GM21576 (cell line): ENCODE data around the gene VPS13D.
"Not testable (repeated sequence)": the region's sequence is repeated elsewhere in the genome, so short reads cannot be mapped to it uniquely, and the experiment has no call there.

Experiments used
- ATAC-seq: cut with Tn5 transposase; IDR thresholded peaks from one replicate; pipeline ENCODE4 v1.9.1; 2021; ENCODE audit warnings: mild to moderate bottlenecking, moderate library complexity; ENCODE audit not compliant: unreplicated experiment

Gene VPS13D

DNA sequence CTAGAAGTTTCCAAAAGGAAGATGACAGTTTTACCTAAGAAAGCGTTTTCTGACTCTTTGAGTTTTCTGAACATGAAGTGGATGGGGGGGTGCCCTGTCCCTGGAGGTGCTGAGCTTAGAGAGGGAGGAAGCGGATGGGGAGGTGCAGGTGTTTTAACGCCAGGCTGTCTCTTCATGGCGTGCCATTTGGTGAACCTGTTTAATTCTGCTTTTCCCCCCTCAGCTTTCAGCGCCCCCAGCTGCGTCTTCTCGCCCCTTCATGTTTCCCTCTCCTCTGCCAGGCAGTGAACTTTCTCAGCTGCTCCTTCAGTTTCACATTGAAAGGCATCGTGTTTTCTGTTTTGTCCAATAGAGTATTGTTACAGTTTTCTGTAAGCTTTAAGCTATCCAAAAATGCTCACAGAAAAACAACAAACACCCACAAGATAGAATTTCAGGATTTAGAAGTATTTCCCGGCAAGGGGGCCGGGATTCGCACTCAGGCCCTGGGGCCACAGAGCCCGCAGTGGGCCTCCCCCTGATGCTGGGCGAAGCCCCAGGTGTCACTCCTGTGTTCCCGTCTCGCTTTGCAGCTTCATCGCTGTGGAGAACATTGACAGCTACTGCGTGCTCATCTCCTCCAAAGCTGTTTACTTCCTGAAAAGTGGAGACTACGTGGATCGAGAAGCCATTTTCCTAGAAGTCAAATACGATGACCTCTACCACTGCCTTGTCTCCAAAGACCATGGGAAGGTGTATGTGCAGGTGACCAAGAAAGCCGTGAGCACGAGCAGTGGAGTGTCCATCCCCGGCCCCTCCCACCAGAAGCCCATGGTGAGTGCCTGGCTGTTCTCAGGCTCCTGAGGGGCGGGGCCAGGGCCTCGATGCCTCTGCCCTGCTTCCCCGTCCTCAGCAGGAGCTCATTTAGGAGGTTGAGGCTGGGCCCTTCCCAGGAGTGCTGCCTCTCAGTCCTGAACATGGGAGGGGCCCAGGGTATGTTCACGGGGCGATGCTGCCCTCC, 276.8 kb downstream of the VPS13D start:
- no peak for ATAC-seq

DNA sequence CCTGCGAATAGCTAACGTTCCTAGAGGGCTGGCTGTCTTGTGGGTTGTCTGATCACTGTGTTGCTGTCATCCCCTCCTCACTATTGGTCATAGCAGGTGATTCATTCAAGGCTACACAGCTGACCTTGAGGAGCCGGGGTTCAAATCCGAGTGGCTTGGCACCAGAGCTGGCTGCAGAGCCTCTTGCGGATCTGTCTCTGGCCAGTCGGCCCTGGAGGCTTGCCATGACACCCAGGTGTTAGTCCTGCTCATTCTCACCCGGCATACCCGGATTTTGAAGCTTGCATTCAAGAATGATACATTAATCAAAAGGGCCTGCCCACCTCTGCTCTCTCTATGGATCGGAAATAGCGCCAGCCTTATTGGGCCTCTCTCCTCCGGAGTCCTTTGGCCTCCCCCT, 277.8 kb downstream of the VPS13D start:
- no peak for ATAC-seq

DNA sequence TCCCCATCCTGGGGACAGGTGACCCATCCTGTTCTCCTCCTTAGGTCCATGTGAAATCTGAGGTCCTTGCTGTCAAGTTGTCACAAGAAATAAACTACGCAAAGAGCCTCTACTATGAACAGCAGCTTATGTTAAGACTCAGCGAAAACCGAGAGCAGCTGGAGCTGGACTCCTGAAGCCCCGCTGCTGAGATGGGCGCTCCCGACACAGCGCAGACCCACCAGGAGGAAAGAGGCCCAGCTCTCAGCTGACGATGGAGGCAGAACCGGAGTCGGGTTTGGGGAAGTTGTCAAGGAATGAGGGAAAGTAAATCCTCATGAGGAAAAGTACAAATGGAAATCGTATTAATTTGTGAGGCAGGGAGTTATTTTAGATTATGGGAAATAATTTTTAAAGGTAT, 279.0 kb downstream of the VPS13D start:
- no peak for ATAC-seq

DNA sequence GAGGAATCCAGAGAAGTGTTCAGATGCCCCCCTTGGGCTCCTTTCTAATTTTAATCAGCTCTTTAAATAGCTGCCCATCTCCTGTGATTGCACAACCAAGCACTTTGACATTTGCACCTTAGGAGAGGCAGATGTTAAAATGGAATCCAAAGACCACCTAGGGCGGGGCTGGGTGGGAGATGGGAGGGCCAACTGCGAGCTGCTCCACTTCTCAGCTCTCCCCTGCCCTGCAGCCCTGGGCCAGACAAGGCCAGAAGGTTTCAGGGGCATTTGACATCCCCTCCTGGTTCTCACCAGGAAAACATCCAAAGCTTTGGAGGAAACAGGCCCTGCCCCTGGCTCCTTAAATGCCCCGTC, 281.3 kb downstream of the VPS13D start:
- no peak for ATAC-seq

DNA sequence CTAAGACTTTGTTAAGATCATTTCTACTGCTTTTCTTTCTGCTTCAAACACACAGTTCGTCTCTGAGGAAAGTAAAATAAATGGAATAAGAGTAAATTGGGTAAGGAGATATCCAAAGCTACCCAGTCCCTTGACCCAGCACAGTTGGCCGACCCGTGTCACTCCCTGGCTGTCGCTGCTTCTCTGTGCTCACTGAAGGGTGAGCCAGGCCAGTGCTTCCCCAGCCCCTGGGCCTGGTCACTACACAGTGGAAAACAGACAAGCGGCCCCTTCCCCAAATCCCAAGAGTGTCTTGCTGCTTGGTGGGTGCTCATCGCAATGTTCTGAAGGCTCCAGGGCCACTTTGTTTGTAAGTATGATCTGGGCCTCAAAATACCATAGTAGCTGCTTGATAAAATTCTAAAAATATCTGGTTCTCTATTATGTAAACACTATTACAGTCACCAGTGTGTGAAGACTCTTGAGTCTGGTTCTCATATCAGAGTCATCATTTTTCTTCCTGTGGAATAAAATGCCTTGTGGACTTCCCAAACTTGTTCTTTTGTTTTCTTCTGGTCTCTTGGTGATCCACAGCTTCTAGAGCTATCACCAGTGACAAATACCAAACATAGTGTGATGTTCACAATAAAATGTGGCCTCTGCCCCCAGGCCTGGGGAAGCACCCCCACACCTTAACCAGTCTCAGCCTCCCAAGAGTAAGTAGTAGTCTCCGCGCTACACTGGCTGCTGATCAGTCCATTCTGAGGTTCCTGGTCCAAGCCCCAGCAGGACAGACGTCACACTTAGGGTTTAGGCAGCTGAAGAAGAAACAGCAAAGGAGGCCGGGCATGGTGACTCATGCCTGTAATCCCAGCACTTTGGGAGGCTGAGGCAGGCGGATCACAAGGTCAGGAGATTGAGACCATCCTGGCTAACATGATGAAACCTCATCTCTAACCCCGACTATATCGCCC, 282.0 kb downstream of the VPS13D start:
- ATAC-seq = no peak

DNA sequence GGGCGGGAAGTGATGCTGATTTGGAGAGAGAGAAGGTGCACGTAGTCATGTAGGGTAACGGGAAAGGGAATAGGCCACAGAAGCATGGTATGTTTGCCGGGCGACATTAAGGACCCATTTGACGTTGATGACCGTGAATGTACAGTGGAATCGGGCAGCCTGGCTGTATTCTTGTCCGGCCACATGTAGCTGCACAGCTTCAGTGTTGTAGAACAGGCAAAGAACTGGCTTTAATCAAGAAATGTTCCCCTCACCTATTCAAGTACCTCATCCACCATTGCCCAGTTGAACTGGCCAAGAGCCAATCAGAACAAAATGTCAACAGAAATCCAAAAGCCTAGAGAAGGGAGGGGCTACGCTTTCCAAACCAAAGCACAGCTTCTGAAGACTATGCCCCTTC, 283.4 kb downstream of the VPS13D start:
- no peak for ATAC-seq

DNA sequence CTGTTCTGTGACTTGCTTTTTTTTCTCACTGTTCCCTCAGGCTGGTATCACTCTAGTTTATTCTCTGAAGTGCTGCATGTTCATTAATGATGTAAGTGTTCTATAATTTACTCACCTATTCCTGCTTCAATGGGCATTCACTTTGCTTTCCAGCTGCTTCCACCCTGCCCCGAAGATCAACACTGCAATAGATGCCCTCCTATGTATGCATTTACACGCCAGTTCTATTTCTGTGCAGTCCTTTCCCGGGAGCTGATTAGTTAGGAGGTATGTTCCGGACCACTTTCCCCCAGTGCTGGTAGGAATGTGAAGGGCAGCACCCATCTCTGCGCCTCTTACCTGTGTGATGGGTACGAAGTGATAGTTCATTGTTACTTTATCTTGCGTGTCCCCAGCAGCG, 284.8 kb downstream of the VPS13D start:
- ATAC-seq = no peak

DNA sequence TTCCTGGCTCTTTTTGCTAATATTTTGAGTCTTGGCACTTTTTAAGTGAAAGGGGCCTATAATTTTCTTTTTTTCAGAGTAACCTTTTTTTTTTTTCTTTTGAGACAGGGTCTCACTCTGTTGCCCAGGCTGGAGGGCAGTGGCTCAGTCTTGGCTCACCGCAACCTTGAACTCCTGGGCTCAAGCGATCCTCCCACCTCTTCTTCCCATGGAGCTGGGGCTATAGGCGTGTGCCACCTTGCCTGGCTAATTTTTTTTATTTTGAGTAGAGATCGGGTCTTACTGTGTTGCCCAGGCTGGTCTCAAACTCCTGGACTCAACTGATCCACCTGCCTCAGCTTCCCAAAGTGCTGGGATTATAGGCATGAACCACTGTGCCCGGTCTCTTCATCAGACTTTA, 285.4 kb downstream of the VPS13D start:
- ATAC-seq = no peak

DNA sequence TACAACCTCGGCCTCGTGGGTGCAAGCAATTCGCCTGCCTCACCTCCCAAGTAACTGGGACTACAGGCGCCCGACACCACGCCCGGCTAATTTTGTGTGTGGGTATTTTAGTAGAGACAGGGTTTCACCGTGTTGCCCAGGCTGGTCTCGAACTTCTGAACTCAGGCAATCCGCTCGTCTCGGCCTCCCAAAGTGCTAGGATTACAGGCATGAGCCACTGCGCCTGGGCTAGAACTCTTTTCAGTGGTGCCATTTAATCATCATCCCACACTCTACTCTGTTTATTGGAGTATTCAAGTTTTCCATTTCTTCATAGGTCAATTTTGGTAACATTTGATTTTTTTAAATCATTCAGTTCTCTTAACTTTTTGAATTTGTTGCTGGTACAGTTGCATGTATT, 286.9 kb downstream of the VPS13D start:
- ATAC-seq = no peak

DNA sequence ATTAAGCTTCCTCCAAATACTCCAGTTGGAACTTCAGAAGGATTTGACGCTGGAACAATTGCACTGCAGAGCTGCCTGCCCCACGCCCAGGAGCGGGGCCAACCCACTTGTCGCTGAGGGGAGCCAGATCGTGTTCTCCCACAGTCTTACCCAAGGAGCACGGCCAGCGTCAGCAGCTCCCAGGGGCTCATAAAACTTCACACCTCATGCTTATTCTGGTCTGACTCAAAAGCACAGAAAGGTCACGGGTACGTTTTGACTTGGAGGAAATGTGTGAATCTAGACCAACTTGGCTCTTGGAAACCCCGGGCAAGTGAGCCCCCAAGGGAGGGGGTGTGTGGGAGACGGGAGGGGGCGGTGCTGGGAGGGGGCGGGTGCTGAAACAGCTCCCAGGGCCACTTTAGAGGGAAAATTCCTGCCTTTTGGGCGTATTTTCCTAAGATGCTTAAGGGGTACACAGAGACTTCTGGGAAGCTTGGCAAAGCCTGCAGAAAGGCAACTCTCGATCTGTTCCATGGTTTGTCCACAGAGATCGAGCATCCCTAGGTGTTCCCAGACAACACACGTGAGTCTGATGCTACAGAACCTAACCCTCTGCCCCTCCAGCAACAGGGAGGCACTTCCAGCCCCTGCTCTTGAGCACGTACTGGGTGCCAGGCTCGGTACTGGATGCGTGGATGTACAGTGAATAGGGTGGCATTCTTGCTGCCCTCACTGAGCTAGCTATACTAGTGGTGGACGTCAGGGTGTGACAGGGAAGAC, 289.3 kb downstream of the VPS13D start:
- ATAC-seq = no peak

DNA sequence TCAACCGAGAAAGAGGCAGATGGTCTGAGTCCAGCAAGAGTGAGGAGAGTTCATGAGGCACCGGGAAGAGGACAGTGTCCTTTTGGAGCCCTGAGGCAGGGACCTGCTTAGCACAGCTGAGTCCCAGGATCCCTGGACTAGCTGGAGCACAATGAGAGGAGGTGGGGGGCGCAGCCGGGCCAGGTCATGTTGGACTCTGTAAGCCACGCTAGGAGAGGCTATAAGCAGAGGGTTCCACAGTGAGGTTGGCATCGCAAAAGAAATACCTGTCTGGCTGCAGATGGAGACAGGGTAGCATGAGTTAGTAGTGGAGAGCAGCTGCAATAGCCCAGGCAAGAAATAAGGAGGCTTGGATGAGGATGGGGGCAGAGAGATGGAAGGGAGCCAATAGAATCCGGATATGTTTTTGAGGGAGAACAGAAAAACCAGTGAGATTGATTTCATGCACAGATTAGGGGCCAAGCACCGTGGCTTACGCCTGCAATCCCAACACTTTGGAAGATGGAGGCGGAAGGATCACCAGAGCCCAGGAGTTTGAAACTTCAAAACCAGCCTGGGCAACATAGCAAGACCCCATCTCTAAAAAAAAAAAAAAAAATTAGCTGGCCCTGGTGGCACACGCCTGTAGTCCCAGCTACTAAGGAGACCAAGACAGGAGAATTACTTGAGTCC, 290.0 kb downstream of the VPS13D start:
- no peak for ATAC-seq

DNA sequence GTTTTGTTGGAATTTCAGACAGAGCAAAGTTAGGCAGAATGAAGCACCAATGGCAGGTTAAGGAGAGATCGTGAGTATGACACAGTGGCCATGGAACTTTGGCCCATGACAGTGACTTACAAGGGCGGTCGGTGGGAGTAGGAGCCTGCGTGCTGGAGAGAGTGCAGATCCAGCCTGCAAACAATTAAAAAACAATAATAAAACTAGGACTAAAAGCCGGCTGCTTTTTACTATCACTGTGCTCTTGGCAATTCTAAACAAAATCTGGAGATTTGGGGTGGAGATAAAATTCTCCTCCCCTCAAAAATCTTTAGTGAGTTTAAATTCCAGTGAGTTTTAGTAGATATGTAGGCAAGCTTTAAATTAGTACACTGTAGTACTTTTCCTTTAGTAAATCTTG, 291.3 kb downstream of the VPS13D start:
- no peak for ATAC-seq

DNA sequence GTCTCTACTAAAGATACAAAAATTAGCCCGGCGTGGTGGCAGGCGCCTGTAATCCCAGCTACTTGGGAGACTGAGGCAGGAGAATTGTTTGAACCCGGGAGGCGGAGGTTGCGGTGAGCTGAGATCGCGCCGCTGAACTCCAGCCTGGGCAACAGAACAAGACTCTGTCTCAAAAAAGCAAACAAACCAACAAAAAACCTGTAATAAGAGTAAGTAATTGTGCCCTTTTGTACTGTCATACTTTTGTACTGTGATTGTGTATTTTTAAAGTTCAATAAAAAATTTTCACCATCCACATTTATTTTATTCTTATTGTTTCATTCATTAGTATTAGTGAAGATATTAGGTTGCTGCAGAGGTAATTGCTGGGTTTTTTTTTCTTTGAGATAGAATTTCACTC, 292.9 kb downstream of the VPS13D start:
- not testable (repeated sequence) for ATAC-seq

DNA sequence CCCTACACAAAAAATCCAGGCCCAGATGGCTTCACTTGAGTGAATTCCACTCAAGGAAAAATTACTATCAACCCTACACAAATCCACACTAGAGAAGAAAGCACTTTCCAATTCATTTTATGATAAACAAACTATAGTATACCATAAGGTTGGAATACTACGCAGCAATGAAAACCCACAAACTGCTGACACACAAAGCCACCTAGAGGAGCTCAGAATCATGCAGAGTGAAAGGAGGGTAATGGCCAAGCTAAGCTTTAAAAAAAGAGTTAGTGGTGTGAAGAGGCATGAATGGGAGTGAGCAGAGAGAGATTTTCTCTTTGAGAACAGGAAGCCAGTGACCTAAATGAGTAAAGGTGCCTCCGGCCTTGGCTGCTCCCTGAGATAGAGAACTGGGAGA, 294.4 kb downstream of the VPS13D start:
- ATAC-seq = no peak

DNA sequence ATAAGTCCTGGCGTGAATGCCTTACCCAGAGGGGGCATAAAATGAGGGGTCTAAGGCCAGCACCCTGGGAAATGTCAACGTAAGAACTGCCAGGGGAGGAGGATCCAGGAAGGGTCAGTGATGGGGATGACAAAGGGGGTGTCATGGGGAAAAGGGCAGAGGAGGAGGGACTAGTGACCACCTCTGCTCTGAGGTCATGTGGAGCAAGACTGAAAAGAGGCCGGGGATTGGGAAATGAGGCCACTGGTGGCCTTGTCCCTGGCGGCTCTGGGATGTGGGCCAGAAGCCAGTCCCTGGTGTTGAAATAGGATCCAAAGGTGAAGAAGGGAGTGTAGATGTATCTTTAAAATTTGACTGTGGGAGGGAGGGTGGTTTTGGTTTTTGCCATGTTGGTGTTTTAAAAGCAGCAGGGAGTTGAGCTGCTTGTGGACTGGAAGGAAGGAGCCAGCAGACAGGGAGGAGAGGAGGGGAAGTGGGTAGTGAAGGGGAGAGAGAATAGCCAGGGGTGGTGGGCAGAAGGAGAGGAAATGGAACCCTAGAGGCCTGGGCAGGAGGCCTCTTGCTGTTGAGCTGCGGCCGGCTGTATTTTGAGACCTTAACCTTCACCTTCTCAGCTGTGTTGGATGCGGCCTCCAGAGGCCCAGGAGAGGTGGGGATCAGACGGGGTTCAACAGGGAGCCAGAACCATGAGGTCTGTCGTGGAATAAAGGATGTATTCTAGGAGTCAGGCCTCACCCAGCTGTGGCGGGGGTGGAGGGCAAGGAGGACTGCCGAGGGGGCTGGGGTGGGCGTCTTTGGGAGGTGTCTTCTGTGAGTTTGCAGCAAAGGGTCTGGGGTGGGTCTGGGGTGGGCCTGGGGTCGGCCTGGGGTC, 295.7 kb downstream of the VPS13D start:
- ATAC-seq = no peak

DNA sequence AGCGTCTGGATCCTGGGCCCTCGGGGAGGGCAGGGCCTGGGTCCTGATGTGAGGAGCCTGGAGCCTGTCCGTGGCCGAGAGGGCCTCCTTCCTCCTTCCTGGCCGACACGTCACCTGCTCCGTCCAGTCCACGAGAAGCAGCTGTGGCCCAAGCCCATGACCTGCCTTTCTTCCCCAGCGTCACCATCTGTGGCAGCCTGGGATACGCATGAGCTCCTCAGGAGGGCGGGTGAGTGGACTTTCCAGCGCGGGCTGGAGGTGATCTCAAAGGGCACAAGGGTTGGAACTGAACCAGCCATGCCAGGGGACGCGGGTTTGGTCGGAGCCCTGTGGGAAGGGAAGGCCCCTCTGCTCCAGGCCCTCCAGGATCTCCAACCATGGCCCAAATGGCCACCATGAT, 297.7 kb downstream of the VPS13D start:
- ATAC-seq = no peak

DNA sequence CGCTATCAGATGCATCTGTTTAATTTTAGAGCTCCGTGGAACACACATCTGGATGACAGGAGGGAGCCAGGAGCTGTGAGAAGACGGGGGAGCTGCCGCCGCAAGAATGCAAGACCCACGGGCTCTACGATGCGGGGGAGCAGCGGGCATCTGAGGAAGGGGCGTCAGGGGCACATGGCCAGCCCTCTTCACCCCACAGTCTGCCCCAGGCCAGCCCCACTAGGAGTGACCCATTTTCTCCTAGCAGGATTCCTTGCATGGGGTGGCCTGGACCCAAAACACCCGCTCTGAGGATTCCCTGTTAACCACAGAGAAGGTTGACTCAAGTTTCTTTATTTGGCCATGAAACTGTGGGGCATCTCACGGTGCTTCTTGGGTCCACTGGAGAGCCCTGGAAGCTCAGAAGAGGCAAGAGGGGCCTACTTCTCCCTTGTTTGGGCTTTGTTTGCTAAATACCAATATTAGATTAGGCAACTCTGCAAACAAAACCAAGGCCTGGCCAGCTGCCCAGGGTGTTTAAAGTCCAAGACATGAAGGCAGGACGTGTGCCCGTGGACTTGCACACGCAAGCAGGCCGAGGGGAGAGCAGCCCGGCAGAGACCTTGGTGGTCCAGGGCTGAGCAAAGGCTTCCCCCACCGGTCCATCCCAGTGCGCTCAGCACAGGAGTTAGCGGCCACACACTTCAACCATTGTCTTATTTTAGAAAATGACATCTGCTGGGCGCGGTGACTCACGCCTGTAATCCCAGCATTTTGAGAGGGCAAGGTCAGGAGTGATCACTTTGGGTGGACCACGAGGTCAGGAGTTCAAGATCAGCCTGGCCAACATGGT, 298.4 kb downstream of the VPS13D start:
- no peak for ATAC-seq

DNA sequence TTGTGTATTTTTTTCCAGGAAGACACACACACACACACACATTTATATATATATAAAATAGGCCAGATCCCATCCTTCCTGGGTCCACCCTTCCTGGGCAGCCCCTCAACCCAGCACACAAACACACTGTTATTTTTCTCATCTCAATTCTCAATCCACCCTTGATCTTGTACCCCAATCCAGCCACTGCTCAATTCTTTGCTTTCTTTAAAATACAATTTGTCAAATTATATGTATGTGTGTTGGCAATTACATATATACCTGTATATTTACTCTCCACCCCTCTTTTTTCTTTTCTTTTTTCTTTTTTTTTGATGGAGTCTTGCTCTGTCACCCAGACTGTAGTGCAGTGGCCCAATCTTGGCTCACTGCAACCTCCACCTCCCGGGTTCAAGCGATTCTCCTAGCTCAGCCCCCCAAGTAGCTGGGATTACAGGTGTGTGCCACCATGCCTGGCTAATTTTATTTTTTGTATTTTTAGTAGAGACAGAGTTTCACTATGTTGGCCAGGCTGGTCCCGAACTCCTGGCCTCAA, 299.9 kb downstream of the VPS13D start:
- ATAC-seq = no peak
